Calu3 (cell line): ENCODE data around the gene SPTBN1. TPM values are rescaled to one million over a fixed set of nuclear protein-coding genes. Genes with fewer than 3 reads are reported as not detected.

Experiments used
- BruUV-seq: library from RNA; stranded (reverse); fragments of 400-500 nt; replicated peaks from 2 replicates; lab custom pipeline; 2021; lab: Mats Ljungman, UMichigan
- CTCF ChIA-PET: fragments of 300-600 bp; sonication (Branson Sonifier 250); formaldehyde crosslinking; loops from one replicate; lab custom pipeline; 2022; ENCODE audit warnings: antibody characterized with exemption; lab: Charles Lee
- DNase-seq: peaks from one replicate; pipeline ENCODE4 v3.0.0; 2022
- H3K27ac Mint-ChIP-seq: one replicate; pipeline ENCODE4 v1.8.0; 2022; ENCODE audit warnings: mixed read lengths; ENCODE audit not compliant: unreplicated experiment
- H3K27me3 Mint-ChIP-seq: one replicate; pipeline ENCODE4 v1.8.0; 2022; ENCODE audit warnings: mixed read lengths; ENCODE audit not compliant: unreplicated experiment
- H3K36me3 Mint-ChIP-seq: one replicate; pipeline ENCODE4 v1.8.0; 2022; ENCODE audit warnings: mild to moderate bottlenecking, moderate library complexity, mixed read lengths; ENCODE audit not compliant: insufficient read depth, unreplicated experiment
- H3K4me1 Mint-ChIP-seq: one replicate; pipeline ENCODE4 v1.8.0; 2022; ENCODE audit warnings: mild to moderate bottlenecking, low read depth, mixed read lengths; ENCODE audit not compliant: unreplicated experiment
- H3K4me3 Mint-ChIP-seq: one replicate; pipeline ENCODE4 v1.8.0; 2022; ENCODE audit warnings: mild to moderate bottlenecking, low read depth, moderate library complexity, mixed read lengths; ENCODE audit not compliant: unreplicated experiment
- H3K9me3 Mint-ChIP-seq: one replicate; pipeline ENCODE4 v1.8.0; 2022; ENCODE audit warnings: low read depth, mixed read lengths; ENCODE audit not compliant: unreplicated experiment
- intact Hi-C: fragments of 100-400 bp; cut with micrococcal nuclease; formaldehyde crosslinking; loops from one replicate; pipeline ENCODE4 v1.10.0; 2022; ENCODE audit not compliant: unreplicated experiment
- total RNA-seq: library from RNA; stranded (reverse); gene quantifications from 2 replicates; pipeline ENCODE4 v1.2.3, GENCODE V29; 2022
- TF ChIP-seq, protein P1 (sequence below): fragments of 200-600 bp; IDR thresholded peaks from one replicate; pipeline ENCODE4 v1.8.0; 2022; ENCODE audit warnings: antibody characterized with exemption; ENCODE audit not compliant: unreplicated experiment

The SPTBN1 gene
- total RNA-seq, 1 experiment from 2014 or later: 611 TPM

DNA sequence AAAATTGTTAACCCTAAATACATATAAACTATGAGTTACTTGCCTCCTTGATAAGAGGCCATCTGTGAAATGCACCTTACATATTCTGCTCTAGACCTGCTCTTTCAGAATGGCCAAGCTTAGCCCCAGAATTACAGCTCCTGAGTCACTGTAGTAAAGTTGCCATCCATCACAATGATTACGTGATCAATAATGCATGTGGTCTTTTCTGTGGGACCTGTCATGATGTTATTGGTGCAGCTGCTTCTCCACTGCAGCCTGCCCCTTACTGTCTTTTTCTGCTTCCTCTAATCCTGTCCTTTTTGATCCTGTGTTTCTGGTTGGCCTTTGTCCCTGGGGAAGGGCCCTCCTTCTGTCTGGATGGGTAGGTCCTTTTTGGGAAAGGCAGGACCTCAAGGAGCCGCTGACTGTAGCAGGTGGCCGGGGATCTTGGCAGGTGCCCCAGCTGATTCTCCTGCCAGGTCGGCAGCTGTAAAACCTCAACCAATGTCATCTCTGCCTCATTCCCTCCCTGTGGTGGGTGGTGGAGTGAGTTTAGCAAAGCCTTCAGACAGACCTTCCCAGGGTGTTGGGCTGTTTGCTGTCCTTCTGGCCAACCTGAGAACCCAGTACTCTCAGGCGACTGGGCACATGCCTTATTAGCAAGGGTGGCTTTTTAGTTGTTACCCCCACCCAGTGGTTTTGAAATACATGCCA lies 141.2 kb downstream of the SPTBN1 start:
- TF ChIP-seq, protein P1, sequence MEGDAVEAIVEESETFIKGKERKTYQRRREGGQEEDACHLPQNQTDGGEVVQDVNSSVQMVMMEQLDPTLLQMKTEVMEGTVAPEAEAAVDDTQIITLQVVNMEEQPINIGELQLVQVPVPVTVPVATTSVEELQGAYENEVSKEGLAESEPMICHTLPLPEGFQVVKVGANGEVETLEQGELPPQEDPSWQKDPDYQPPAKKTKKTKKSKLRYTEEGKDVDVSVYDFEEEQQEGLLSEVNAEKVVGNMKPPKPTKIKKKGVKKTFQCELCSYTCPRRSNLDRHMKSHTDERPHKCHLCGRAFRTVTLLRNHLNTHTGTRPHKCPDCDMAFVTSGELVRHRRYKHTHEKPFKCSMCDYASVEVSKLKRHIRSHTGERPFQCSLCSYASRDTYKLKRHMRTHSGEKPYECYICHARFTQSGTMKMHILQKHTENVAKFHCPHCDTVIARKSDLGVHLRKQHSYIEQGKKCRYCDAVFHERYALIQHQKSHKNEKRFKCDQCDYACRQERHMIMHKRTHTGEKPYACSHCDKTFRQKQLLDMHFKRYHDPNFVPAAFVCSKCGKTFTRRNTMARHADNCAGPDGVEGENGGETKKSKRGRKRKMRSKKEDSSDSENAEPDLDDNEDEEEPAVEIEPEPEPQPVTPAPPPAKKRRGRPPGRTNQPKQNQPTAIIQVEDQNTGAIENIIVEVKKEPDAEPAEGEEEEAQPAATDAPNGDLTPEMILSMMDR: no peak
- DNase-seq: no peak
- Mint-ChIP-seq H3K27ac (peak overlapping the region; percentile 76), H3K27me3 (no peaks in the 10 kb centered on the region), H3K4me1 (peaks cover 77% of the 10 kb centered on the region), H3K9me3 (no peaks in the 10 kb centered on the region), H3K4me3 (peak overlapping the region; percentile 33), H3K36me3 (peaks cover 100% of the 10 kb centered on the region)
- CTCF ChIA-PET: interaction anchor here (0.6 kb wide), 3 partner anchors 15 to 984 kb away, joined by 3 to 4 read pairs (median 3); no protein-coding TSS in a partner anchor
- no TSS peak for BruUV-seq
- intact Hi-C loops: no loop called here

DNA sequence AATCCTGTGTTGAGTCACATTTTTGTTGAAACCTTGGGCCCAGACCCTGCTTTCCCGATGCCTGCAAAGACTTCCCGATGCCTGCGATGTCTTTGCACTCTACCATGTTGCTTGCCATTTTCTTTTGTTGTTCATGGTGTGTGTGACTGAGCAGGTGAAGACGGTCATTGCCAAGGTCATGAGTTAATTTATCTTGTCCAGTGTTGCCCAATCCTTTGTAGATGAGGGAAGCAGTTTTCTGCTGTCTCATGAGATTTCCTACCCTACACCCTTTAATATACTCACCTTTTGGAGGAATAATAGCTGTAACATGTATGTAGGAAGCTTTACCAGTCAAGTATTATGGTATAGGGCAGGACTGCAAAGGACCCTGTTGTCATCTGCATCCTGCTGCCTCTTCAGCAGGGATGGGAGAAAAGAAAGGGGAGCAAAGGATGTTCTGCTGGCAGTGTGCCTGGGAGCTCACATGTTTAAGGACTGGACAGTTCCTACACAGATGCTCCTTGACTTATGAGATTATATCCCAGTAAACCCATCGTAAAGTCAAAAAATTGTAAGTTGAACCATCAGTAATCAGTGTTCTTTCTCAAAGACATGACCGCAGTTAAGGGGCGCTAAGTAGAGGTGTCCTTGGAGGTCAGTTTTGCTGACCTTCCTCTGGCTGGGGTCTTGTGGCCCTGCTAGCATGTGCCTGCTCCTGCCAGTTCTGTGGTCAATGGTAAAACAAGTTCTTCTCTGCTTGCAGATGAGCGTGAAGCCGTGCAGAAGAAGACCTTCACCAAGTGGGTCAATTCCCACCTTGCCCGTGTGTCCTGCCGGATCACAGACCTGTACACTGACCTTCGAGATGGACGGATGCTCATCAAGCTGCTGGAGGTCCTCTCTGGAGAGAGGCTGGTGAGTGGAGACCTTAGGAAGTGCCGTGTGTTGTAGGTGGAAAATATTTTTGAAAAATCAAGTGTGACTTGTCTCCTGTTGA lies 142.5 kb downstream of the SPTBN1 start:
- Mint-ChIP-seq H3K4me1 (peaks cover 85% of the 10 kb centered on the region), H3K36me3 (peaks cover 100% of the 10 kb centered on the region), H3K4me3 (peak overlapping the region; percentile 55), H3K9me3 (no peaks in the 10 kb centered on the region), H3K27me3 (no peaks in the 10 kb centered on the region), H3K27ac (peak overlapping the region; percentile 76)
- DNase-seq: no peak
- TSS peak; percentile 72 for BruUV-seq
- intact Hi-C loops: loop anchor here (2.0 kb wide), 1 partner anchor 18 kb away; no protein-coding TSS in a partner anchor
- TF ChIP-seq, protein P1: no peak
- CTCF ChIA-PET: interaction anchor here (0.9 to 1.7 kb wide), 3 partner anchors 12 to 74 kb away, joined by 3 to 4 read pairs (median 3); no protein-coding TSS in a partner anchor

DNA sequence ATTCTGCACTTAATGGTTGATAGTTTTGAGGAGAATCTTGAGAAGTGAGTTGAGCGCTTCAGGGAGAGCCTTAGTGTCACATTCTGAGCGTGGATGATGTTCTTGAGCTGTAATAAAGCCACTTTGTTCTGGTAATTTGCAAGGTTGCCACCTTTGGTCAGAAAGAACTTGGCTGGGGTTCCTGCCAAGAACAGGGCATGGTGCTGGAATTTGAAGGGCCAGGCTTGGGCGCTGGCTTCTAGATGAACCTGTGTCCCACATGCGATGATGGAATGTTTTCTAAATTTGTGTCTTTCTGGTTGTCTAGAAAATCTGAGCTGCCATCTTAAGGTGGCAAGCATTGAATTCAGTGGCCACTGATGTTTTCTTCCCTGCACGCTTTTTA lies 143.2 kb downstream of the SPTBN1 start:
- Mint-ChIP-seq H3K27me3 (no peaks in the 10 kb centered on the region), H3K36me3 (peaks cover 97% of the 10 kb centered on the region), H3K27ac (peak overlapping the region; percentile 76), H3K9me3 (no peaks in the 10 kb centered on the region), H3K4me1 (peaks cover 89% of the 10 kb centered on the region), H3K4me3 (peak overlapping the region; percentile 55)
- DNase-seq: peak; percentile 63
- TF ChIP-seq, protein P1: no peak
- CTCF ChIA-PET: interaction anchor here (0.9 to 1.7 kb wide), 4 partner anchors 11 to 75 kb away, joined by 3 to 4 read pairs (median 3); no protein-coding TSS in a partner anchor
- intact Hi-C loops: loop anchor here (2.0 kb wide), 1 partner anchor 19 kb away; no protein-coding TSS in a partner anchor
- BruUV-seq: no TSS peak

DNA sequence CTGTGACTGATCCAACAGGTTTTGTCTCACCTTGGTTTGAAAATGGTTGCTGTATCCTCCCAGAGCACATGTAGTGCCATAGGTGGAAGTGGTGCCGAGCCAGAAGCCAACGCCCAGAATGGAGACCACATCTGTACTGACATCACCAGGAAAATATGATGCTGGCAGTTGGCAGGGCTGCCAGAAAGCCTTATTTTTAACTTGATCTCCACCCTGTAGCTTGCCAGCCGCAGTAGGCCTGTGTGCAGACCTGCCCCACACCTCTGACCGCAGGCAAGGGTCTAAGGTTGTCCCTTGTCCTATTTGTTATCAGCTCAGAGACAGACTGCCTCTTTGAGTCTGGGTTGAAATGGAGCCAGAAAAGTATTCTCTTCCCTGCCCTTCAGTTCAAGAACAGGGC lies 143.8 kb downstream of the SPTBN1 start:
- peaks cover 95% of the 10 kb centered on the region for H3K4me1 Mint-ChIP-seq
- intact Hi-C loops: loop anchor here (2.0 kb wide), 1 partner anchor 19 kb away; no protein-coding TSS in a partner anchor
- no peaks in the 10 kb centered on the region for H3K27me3 Mint-ChIP-seq
- no TSS peak for BruUV-seq
- no peaks in the 10 kb centered on the region for H3K9me3 Mint-ChIP-seq
- CTCF ChIA-PET: interaction anchor here (0.8 to 1.7 kb wide), 5 partner anchors 10 to 75 kb away, joined by 3 to 4 read pairs (median 3); no protein-coding TSS in a partner anchor
- peak; percentile 78 for DNase-seq
- H3K27ac Mint-ChIP-seq: peak overlapping the region; percentile 76
- peaks cover 96% of the 10 kb centered on the region for H3K36me3 Mint-ChIP-seq
- TF ChIP-seq, protein P1: no peak
- H3K4me3 Mint-ChIP-seq: peak overlapping the region; percentile 55
